Aorta (tissue), 5 donors: ENCODE measurements around the gene LEUTX. TPM values are rescaled to one million over a fixed set of nuclear protein-coding genes. Genes with fewer than 3 reads are reported as not detected.

ENCODE experiments used
- ATAC-seq: fragments of 200-7000 bp; cut with Tn5 transposase; one replicate; pipeline ENCODE4 v1.9.1; 2022; ENCODE audit warnings: moderate library complexity; ENCODE audit not compliant: low FRiP score
- DNase-seq, 2 donors: peaks; one replicate each; pipeline ENCODE4 v3.0.0-alpha.2; 2020
- H3K27ac ChIP-seq, 2 donors: one replicate each; pipeline ENCODE4 v1.5.1; 2013; ENCODE audit warnings: low read length in 2 of 2, mild to moderate bottlenecking in 2 of 2, moderate library complexity in 2 of 2, control low read depth in 1 of 2, inconsistent platforms in 1 of 2, low read depth in 1 of 2
- H3K27me3 ChIP-seq, 2 donors: one replicate each; pipeline ENCODE4 v1.6.1; 2013; ENCODE audit warnings: control low read depth in 1 of 2, low read length in 1 of 2, mild to moderate bottlenecking in 1 of 2, moderate library complexity in 1 of 2; ENCODE audit not compliant: insufficient read depth in 2 of 2, control insufficient read depth in 1 of 2
- H3K36me3 ChIP-seq, 2 donors: one replicate each; pipeline ENCODE4 v1.6.1; 2013; ENCODE audit warnings: control low read depth in 1 of 2, low read length in 1 of 2, mild to moderate bottlenecking in 1 of 2; ENCODE audit not compliant: insufficient read depth in 2 of 2, control insufficient read depth in 1 of 2
- H3K4me1 ChIP-seq, 2 donors: one replicate each; pipeline ENCODE4 v1.6.1; 2013; ENCODE audit warnings: low read length in 2 of 2, control low read depth in 1 of 2, mild to moderate bottlenecking in 1 of 2, moderate library complexity in 1 of 2; ENCODE audit not compliant: insufficient read depth in 2 of 2, control insufficient read depth in 1 of 2
- H3K4me3 ChIP-seq, 2 donors: one replicate each; pipeline ENCODE4 v1.5.1; 2013; ENCODE audit warnings: low read length in 2 of 2, control low read depth in 1 of 2, mild to moderate bottlenecking in 1 of 2
- H3K9me3 ChIP-seq: one replicate; pipeline ENCODE4 v1.6.1; 2013; ENCODE audit warnings: mild to moderate bottlenecking, low read length; ENCODE audit not compliant: control insufficient read depth
- WGBS, 2 donors: extraction: QIAGEN DNeasy Blood & Tissue Kit; methylation state at CpG; one replicate each; pipeline ENCODE4 v1.1.7; 2013; 5-methylcytosine and 5-hydroxymethylcytosine counted together
- intact Hi-C, 2 donors: fragments of 100-400 bp; cut with DNase I; formaldehyde crosslinking; loops; one replicate each; pipeline versions ENCODE4 v1.14.2 to v1.15.0; 2022
- long read RNA-seq, 2 donors: library from polyadenylated mRNA; unstranded; transcript quantifications; one replicate each; pipeline ENCODE4 v2.0.0, GENCODE V29; 2020 to 2021
- polyA plus RNA-seq, 2 donors: library from polyadenylated mRNA; stranded (reverse); fragments of 200-250 nt; gene quantifications; one replicate each; pipeline ENCODE4 v1.2.3, GENCODE V29; 2013
- total RNA-seq, 2 donors: library from RNA; stranded (reverse); fragmentation: NEBNext Ultra II Directional; extraction: Animal tissue kit (Norgen Biotek cat#: 25700); gene quantifications; one replicate each; pipeline ENCODE4 v1.2.1, GENCODE V29; 2021
- donor health status: healthy with polysubstance abuse.
- donor health status: Bipolar disorder and iron deficiency.
- donor health status: DM: no; HTN: no; CAD: no.
- donor health status: DM: no; HTN: no; CAD: no.
- donor health status: DM: yes; HTN: yes; CAD: no.

Gene LEUTX, protein sequence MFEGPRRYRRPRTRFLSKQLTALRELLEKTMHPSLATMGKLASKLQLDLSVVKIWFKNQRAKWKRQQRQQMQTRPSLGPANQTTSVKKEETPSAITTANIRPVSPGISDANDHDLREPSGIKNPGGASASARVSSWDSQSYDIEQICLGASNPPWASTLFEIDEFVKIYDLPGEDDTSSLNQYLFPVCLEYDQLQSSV
- not detected for total RNA-seq
- not detected for polyA plus RNA-seq
- long read RNA-seq, donor 1: 0 reads
- long read RNA-seq, donor 2: 0 reads

DNA sequence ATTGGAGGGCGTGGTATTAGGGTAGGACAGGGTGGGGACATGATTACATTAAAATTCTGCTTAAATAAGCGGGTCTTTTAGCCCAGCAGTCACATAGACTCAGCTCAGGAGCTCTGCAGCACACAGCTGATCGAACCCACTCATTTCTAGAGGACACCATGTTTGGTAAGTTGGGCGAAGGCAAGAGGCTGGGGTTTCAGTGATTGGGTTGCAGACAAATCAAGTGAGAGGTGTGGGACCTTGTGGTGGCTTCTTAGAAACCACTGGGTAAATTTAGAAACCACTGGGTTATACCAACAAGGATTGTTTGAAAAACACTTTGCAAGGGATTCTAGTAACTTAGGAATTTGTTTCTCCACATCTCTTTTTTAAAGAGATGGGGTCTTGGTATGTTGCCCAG lies at the start of gene LEUTX:
Gene LEUTX (plus strand): TSS at position 92 of the 400 bp plus-strand sequence. CDS start 67 bp downstream, at position 159.
- no peaks in the 10 kb centered on the region for H3K9me3 ChIP-seq
- intact Hi-C loops: no loop called here
- no peak within 1 kb of the TSS for H3K4me3 ChIP-seq
- H3K4me1 ChIP-seq: no peaks in the 10 kb centered on the region
- DNase-seq (no peak), ATAC-seq (no peak)
- H3K27ac ChIP-seq: no peak within 1 kb of the TSS
- H3K36me3 ChIP-seq: no peaks in the 10 kb centered on the region
- WGBS, 2 donors: 59 to 60% methylated on average over 4 of the region's 4 CpGs
- H3K27me3 ChIP-seq: peaks cover 0 to 2% of the 10 kb centered on the region in 2 donors

DNA sequence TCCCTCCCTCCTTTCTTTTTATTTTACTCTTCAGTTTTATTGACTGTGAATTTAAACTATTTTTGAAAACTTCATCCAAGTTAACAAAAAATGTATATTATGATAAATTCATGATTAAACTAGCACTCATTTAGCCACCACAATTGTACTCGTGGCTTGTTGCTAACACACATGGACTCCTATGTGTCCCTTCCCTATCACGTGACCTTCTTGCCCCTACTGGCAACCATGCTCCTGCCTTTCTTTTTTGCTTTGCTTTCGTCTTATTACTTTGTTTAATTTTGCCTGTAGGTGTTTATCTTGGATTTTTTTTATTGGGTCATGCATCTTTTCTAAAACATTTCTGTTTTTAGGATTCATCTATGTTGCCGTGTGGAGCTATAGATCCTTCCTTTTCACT lies 49.1 kb upstream of the LEUTX start:
- H3K4me3 ChIP-seq: no peak overlapping the region
- H3K4me1 ChIP-seq: no peaks in the 10 kb centered on the region
- H3K9me3 ChIP-seq: peaks cover 2% of the 10 kb centered on the region
- H3K27ac ChIP-seq: no peak overlapping the region
- intact Hi-C loops: no loop called here
- 53 to 58% methylated on average over 4 of the region's 4 CpGs for WGBS, 2 donors
- no peaks in the 10 kb centered on the region for H3K27me3 ChIP-seq
- DNase-seq: no peak
- no peaks in the 10 kb centered on the region for H3K36me3 ChIP-seq
- ATAC-seq: no peak

DNA sequence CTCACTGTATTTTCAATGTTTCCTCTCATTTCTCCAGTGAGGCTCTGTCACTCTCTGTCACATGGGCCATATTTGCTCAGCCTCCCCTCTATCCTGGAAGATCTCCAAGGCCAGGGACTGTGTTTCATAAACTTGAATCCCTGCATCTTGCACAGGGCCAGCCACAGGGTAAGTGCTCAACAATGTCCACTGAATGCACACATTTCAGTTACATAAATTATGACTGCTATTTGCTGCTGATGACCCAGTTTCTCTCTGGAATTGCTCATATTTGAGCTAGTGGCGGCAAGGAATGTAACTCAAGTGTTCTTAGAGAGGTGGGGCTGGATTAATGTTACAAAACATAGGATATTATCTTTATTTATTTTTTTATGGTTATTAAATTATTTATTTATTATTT lies 47.0 kb upstream of the LEUTX start:
- Histone ChIP-seq H3K27me3 (no peaks in the 10 kb centered on the region), H3K27ac (no peak overlapping the region), H3K4me3 (no peak overlapping the region), H3K36me3 (no peaks in the 10 kb centered on the region), H3K4me1 (no peaks in the 10 kb centered on the region), H3K9me3 (peaks cover 2% of the 10 kb centered on the region)
- WGBS, 2 donors: 85 to 86% methylated on average over 1 of the region's 1 CpG
- ATAC-seq (no peak), DNase-seq (no peak)
- intact Hi-C loops: no loop called here

DNA sequence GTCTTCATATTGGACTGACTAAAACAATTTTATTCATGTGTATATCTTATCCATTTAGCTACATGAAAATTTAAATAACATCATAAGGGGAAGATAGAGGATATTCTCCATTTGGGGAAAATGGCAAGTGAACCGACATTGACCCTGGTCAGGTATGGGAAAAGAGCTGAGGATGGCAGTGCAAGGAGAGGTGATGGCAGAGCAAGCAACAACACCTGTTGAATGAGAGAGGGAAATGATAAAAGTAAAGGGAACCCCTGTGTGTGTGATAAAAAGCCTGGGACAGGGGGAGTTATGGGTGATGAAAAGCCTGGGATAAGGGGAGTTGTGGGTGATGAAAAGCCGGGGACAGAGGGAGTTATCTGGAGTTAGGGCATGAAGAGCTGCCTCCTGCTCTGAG lies 44.8 kb upstream of the LEUTX start:
- 81 to 92% methylated on average over 2 of the region's 2 CpGs for WGBS, 2 donors
- intact Hi-C loops: no loop called here
- no peak for ATAC-seq

DNA sequence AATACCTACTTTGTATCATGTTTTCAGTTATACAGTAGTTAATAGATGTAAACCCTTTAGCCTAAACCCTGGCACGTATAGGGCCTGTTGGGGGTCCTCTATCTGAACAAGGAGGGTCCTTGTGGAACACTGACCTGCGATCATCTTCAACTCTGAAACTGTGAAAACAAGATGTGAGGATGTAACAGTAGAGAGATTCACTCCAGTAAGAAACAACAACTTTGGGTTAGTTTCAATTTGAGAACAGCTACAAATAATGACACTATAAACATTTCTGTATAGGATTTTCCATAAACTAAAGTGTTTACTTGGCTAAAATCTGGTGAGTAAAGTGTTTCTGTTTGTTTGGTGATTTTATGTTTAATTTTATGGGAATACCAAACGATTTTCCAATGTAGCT lies 43.0 kb upstream of the LEUTX start:
- DNase-seq (no peak), ATAC-seq (no peak)
- no peaks in the 10 kb centered on the region for H3K27me3 ChIP-seq
- H3K36me3 ChIP-seq: no peaks in the 10 kb centered on the region
- H3K9me3 ChIP-seq: peaks cover 2% of the 10 kb centered on the region
- intact Hi-C loops: no loop called here
- H3K4me1 ChIP-seq: no peaks in the 10 kb centered on the region
- 32 to 68% methylated on average over 3 of the region's 3 CpGs for WGBS, 2 donors
- H3K4me3 ChIP-seq: no peak overlapping the region
- no peak overlapping the region for H3K27ac ChIP-seq

More for the DNA sequence above, 44.8 kb upstream of the LEUTX start:
- Histone ChIP-seq H3K27me3 (no peaks in the 10 kb centered on the region), H3K27ac (no peak overlapping the region), H3K4me3 (no peak overlapping the region), H3K9me3 (peaks cover 2% of the 10 kb centered on the region), H3K36me3 (no peaks in the 10 kb centered on the region), H3K4me1 (no peaks in the 10 kb centered on the region)
- DNase-seq: no peak

DNA sequence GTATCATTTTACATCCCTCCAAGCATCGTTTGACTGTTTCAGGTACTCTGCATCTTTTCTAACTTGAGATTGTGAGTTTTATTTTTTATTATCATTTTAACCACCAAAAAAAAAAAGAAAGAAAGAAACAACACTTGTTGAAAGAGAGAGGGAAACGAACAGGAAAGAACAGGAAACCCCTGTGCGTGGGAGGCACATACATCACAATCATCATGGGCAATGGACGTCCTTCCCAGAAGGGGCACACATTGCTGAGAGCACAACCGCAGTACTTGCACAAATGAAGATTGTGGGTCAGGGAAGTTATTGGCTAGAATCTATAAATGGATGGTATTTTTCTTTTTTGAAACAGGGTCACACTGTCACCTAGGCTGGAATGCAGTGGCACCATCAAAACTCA lies 42.6 kb upstream of the LEUTX start:
- 43 to 51% methylated on average over 5 of the region's 5 CpGs for whole genome bisulfite sequencing, 2 donors
- intact Hi-C loops: no loop called here
- no peaks in the 10 kb centered on the region for H3K27me3 ChIP-seq
- H3K9me3 ChIP-seq: peaks cover 2% of the 10 kb centered on the region
- no peaks in the 10 kb centered on the region for H3K4me1 ChIP-seq
- no peaks in the 10 kb centered on the region for H3K36me3 ChIP-seq
- DNase-seq (no peak), ATAC-seq (no peak)
- H3K27ac ChIP-seq: no peak overlapping the region
- no peak overlapping the region for H3K4me3 ChIP-seq

DNA sequence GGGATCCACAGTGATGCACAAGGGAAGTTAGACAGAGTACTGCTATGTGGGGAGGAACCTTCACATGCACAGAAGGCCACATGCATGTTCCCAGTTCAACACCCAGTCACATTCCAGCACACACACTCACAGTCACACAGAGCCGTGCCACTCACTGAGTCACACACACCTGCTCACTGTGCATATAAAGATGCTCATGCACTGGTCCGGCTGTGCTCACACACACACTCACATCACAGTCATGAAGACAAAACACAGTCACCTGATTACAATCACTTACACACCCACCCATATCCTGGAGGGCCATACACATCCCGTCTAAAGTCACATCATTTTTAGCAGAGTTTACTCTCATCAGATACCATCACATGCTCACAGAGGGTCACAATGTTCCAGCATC lies 41.3 kb upstream of the LEUTX start:
- whole genome bisulfite sequencing, 2 donors: 66 to 75% methylated on average over 3 of the region's 3 CpGs
- H3K4me3 ChIP-seq: no peak overlapping the region
- no peak for ATAC-seq

DNA sequence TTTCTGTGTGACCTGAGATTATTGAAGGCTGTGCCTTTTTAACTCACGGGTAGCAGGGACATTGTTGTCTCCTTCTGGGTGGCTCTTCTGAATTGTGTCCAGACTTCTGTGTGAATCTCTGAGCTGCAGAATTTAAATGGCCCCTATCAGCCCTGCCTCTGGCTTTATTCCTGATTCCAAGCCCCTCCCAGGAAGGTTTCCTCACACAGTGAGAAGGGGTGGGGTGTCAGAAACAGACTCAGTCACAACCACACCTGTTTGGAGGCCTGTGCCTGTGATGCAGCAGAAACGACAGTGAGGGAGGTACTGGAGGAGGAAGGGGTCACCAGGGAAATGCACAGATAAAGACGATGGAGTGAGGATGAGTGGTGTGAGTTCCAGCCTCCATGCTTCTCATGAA lies 40.8 kb upstream of the LEUTX start, which contains the start of gene CLC:
Gene CLC (minus strand): TSS at position 139 of the 400 bp plus-strand sequence. CDS start 77 bp downstream, at position 62.
- H3K27me3 ChIP-seq: no peaks in the 10 kb centered on the region
- intact Hi-C loops: no loop called here
- H3K27ac ChIP-seq: no peak within 1 kb of the TSS
- H3K36me3 ChIP-seq: no peaks in the 10 kb centered on the region
- 46 to 52% methylated on average over 3 of the region's 3 CpGs for WGBS, 2 donors
- H3K9me3 ChIP-seq: peaks cover 2% of the 10 kb centered on the region
- no peak for DNase-seq
- no peak for ATAC-seq
- H3K4me3 ChIP-seq: no peak within 1 kb of the TSS
- no peaks in the 10 kb centered on the region for H3K4me1 ChIP-seq

More for the DNA sequence above, 41.3 kb upstream of the LEUTX start:
- Histone ChIP-seq H3K36me3 (no peaks in the 10 kb centered on the region), H3K27me3 (no peaks in the 10 kb centered on the region), H3K4me1 (no peaks in the 10 kb centered on the region), H3K9me3 (peaks cover 2% of the 10 kb centered on the region), H3K27ac (no peak overlapping the region)
- intact Hi-C loops: no loop called here
- no peak for DNase-seq

DNA sequence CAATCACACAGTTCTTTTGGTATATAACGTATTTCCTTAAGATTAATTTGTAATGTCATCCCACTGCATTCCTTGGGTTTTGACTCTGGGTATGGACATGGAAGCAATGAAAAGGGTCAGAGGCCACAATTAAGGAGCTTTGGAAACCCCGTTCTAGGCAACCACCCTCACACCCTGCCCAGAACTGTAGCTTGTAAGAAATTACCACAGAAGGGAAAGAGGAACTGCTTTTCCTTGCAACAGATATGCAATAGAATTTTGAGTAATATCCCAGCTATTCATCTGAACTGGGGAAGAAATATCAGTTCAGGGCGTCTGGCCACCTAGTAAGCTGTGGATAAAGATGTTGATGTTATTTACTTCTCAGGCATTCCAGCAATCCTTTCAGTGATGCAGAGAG lies 39.8 kb upstream of the LEUTX start:
- intact Hi-C loops: no loop called here
- H3K9me3 ChIP-seq: peaks cover 2% of the 10 kb centered on the region
- H3K27ac ChIP-seq: no peak overlapping the region
- H3K27me3 ChIP-seq: no peaks in the 10 kb centered on the region
- H3K4me3 ChIP-seq: no peak overlapping the region
- DNase-seq (no peak), ATAC-seq (no peak)
- 29 to 36% methylated on average over 3 of the region's 3 CpGs for WGBS, 2 donors
- no peaks in the 10 kb centered on the region for H3K4me1 ChIP-seq
- H3K36me3 ChIP-seq: no peaks in the 10 kb centered on the region
